Caki2 (cell line): ENCODE data around the gene ZMYM2. TPM values are rescaled to one million over a fixed set of nuclear protein-coding genes. Genes with fewer than 3 reads are reported as not detected.

Experiments used
- DNase-seq: peaks from one replicate; pipeline ENCODE4 v3.0.0-alpha.2; 2015; ENCODE audit warnings: low read depth
- in situ Hi-C: cut with HindIII; loops from 2 replicates; pipeline ENCODE4 v1.10.0; 2016; ENCODE audit warnings: low sequenced_read_pairs, low pct_unique_long_range_greater_than_20kb, mixed read lengths
- total RNA-seq: library from RNA; depleted of rRNA; stranded (reverse); fragments of >200 nt; shearing (Covaris generic); gene quantifications from 2 replicates; pipeline ENCODE4 v1.2.3, GENCODE V29; 2014; ENCODE audit warnings: low replicate concordance

The ZMYM2 gene
- total RNA-seq, 1 experiment from 2014 or later, result 14.9 TPM

- in situ Hi-C loops, result no loop called here
- DNase-seq, result peak; percentile 35
These were observed 166.7 kb downstream of the ZMYM2 start for GRCh38 chr13:20125129-20125782.

GRCh38 chr13:20125783-20126165 is 167.2 kb downstream of the ZMYM2 start:
- in situ Hi-C loops, result no loop called here
- DNase-seq, result no peak

- DNase-seq, result no peak
- in situ Hi-C loops, result no loop called here
These were observed 168.2 kb downstream of the ZMYM2 start for GRCh38 chr13:20126541-20127261.

- no peak for DNase-seq
- in situ Hi-C loops, result no loop called here
These were observed 168.7 kb downstream of the ZMYM2 start for GRCh38 chr13:20127262-20127561.

- in situ Hi-C loops, result no loop called here
- DNase-seq, result peak; percentile 76
These were observed 169.3 kb downstream of the ZMYM2 start for GRCh38 chr13:20127562-20128458.

- in situ Hi-C loops, result no loop called here
- no peak for DNase-seq
These were observed 170.0 kb downstream of the ZMYM2 start for GRCh38 chr13:20128459-20128931.

GRCh38 chr13:20129076-20129475 is 170.5 kb downstream of the ZMYM2 start:
- in situ Hi-C loops, result no loop called here
- DNase-seq, result no peak

GRCh38 chr13:20130012-20130411 is 171.5 kb downstream of the ZMYM2 start:
- in situ Hi-C loops, result no loop called here
- no peak for DNase-seq

GRCh38 chr13:20130652-20131051 is 172.1 kb downstream of the ZMYM2 start:
- no peak for DNase-seq
- in situ Hi-C loops, result no loop called here

- in situ Hi-C loops, result no loop called here
- DNase-seq, result no peak
These were observed 172.7 kb downstream of the ZMYM2 start for GRCh38 chr13:20131057-20131832.

GRCh38 chr13:20132052-20132634 is 173.6 kb downstream of the ZMYM2 start:
- DNase-seq, result no peak
- in situ Hi-C loops, result no loop called here

- in situ Hi-C loops, result no loop called here
- DNase-seq, result no peak
These were observed 176.2 kb downstream of the ZMYM2 start for GRCh38 chr13:20134732-20135131.

GRCh38 chr13:20136781-20137703 is 178.5 kb downstream of the ZMYM2 start:
- no peak for DNase-seq
- in situ Hi-C loops, result no loop called here

- no peak for DNase-seq
- in situ Hi-C loops, result no loop called here
These were observed 179.3 kb downstream of the ZMYM2 start for GRCh38 chr13:20137875-20138274.

- no peak for DNase-seq
- in situ Hi-C loops, result no loop called here
These were observed 182.0 kb downstream of the ZMYM2 start for GRCh38 chr13:20140487-20140886.
